Upper lobe of left lung (tissue), 4 donors: Measurements from ENCODE around the gene BSN.

ENCODE experiments used
- CTCF ChIP-seq, 6 experiments: fragments of 450-650 bp in 4 of 6; fragments of 200-600 bp in 2 of 6; sonication (generic) in 2 of 6; IDR thresholded peaks; one replicate each; pipeline ENCODE4 v1.5.1; 2016 to 2019; ENCODE audit warnings: antibody characterized with exemption in 6 of 6
- POLR2A ChIP-seq, 4 donors: fragments of 450-650 bp; IDR thresholded peaks; one replicate each; pipeline ENCODE4 v1.5.1; 2016 to 2017; ENCODE audit warnings: antibody characterized with exemption in 4 of 4, mild to moderate bottlenecking in 2 of 4
- POLR2AphosphoS5 ChIP-seq, 2 donors: sonication (generic); formaldehyde crosslinking; IDR thresholded peaks; one replicate each; pipeline ENCODE4 v1.5.1; 2017; ENCODE audit warnings: antibody characterized with exemption in 2 of 2

- TF ChIP-seq CTCF (IDR thresholded peaks at IDR 0.05) (peak in 4 of 6 experiments; percentile 31 to 54 (median 50)), POLR2AphosphoS5 (IDR thresholded peaks at IDR 0.05) (peak; percentile 60 to 89), POLR2A (IDR thresholded peaks at IDR 0.05) (peak in 2 of 4 donors; percentile 48 to 71)
Observed at GRCh38 chr3:49689046-49689907, 135.0 kb downstream of the BSN start, which contains the start of the genes MST1 and RNF123.
